ENCODE measurements around the gene SLC6A6.

DNA sequence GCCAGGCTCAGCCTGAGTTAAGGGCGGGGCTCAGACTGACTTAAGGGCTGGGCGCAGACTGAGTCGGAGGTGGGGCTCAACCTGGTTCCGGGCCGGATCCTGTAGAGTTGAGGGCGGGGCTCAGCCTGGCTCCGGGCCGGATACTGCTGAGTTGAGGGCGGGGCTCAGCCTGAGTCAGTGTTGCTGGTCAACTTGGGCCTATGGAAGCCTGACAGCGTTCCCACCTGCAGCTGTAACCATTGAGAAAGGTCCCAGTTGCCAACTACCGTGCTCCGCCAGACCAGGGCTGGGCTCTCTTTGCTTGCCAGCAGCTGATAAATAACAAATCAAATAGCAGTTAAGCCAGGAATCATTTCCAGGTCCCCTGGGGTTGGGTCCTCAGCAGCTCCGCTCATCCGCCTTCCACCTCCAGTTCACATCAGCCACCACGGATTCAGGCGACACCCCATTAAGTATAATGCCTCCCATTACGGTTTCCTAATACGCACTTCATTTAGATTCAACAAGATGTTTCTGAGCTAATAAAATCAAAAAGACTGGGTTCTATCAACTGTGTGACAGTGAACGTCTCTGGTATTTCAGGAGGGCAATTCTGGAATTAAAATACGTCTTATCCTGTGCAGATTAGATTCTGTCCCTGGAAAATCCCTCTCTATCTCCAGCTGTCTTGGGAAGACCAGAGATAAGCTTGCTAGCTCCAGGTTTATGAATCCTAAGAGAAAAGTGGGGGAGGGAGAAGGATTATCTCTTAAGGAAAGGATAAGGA lies 130.5 kb downstream of the SLC6A6 start:
- TF ChIP-seq EZH2phosphoT487 (IDR thresholded peaks at IDR 0.05; ENCODE audit: insufficient read depth, low read depth) (no peak), EZH2 (IDR thresholded peaks at IDR 0.05; ENCODE audit: insufficient read depth, poor library complexity, severe bottlenecking) (no peak)
